ENCODE measurements around the gene GRAMD1B. TPM values are rescaled to one million over a fixed set of nuclear protein-coding genes. Genes with fewer than 3 reads are reported as not detected.

The GRAMD1B gene
- total RNA-seq, 1 experiment from 2014 or later = 1.2 TPM

- ChIA-PET POLR2A (no interaction called here), CTCF (interaction anchor here (0.9 kb wide), 1 partner anchor 62 kb away, joined by 3 read pairs; no protein-coding TSS in a partner anchor)
- Mint-ChIP-seq H3K27me3 (ENCODE audit: insufficient read depth, unreplicated experiment) (peaks cover 35% of the 10 kb centered on the region), H3K27ac (ENCODE audit: unreplicated experiment) (no peak overlapping the region), H3K9me3 (ENCODE audit: unreplicated experiment) (no peaks in the 10 kb centered on the region), H3K36me3 (ENCODE audit: insufficient read depth, unreplicated experiment) (no peaks in the 10 kb centered on the region), H3K4me3 (ENCODE audit: unreplicated experiment) (no peak overlapping the region), H3K4me1 (ENCODE audit: low read depth, unreplicated experiment) (no peaks in the 10 kb centered on the region)
- intact Hi-C loops (cut with micrococcal nuclease; ENCODE audit: unreplicated experiment) = no loop called here
- no peak overlapping the region for H3K4me3 ChIP-seq (ENCODE audit: low read depth, low read length)
- H3K36me3 ChIP-seq (ENCODE audit: control insufficient read depth, insufficient read depth, low read length) = no peaks in the 10 kb centered on the region
- H3K9me3 ChIP-seq = no peaks in the 10 kb centered on the region
- no peak for DNase-seq
- H3K27me3 ChIP-seq (replicated peaks; ENCODE audit: control insufficient read depth, insufficient read depth, low read length) = no peaks in the 10 kb centered on the region
- no peak for TF ChIP-seq CTCF (IDR thresholded peaks at IDR 0.05; ENCODE audit: insufficient read depth in 1 of 2, low read depth in 1 of 2, low read length in 1 of 2, severe bottlenecking in 1 of 2, unreplicated experiment in 1 of 2)
- H3K4me1 ChIP-seq = no peaks in the 10 kb centered on the region
- no TSS peak for BruUV-seq (replicated peaks)
Measured at GRCh38 chr11:123469586-123469985, 39.5 kb downstream of the GRAMD1B start.

GRCh38 chr11:123470842-123471241 lies 40.8 kb downstream of the GRAMD1B start:
- Mint-ChIP-seq H3K4me1 (ENCODE audit: low read depth, unreplicated experiment) (no peaks in the 10 kb centered on the region), H3K27me3 (ENCODE audit: insufficient read depth, unreplicated experiment) (peaks cover 33% of the 10 kb centered on the region), H3K9me3 (ENCODE audit: unreplicated experiment) (no peaks in the 10 kb centered on the region), H3K27ac (ENCODE audit: unreplicated experiment) (no peak overlapping the region), H3K4me3 (ENCODE audit: unreplicated experiment) (no peak overlapping the region), H3K36me3 (ENCODE audit: insufficient read depth, unreplicated experiment) (no peaks in the 10 kb centered on the region)
- intact Hi-C loops (cut with micrococcal nuclease; ENCODE audit: unreplicated experiment) = loop anchor here (10.0 kb wide), 1 partner anchor 606 kb away; no protein-coding TSS in a partner anchor
- ChIA-PET POLR2A (no interaction called here), CTCF (interaction anchor here (0.7 kb wide), 1 partner anchor 13 kb away, joined by 4 read pairs; no protein-coding TSS in a partner anchor)
- no peaks in the 10 kb centered on the region for H3K4me1 ChIP-seq
- TF ChIP-seq CTCF (IDR thresholded peaks at IDR 0.05; ENCODE audit: insufficient read depth in 1 of 2, low read depth in 1 of 2, low read length in 1 of 2, severe bottlenecking in 1 of 2, unreplicated experiment in 1 of 2) = no peak
- peaks cover 3% of the 10 kb centered on the region; the same call in 1 of the 2 replicates for H3K27me3 ChIP-seq (replicated peaks; ENCODE audit: control insufficient read depth, insufficient read depth, low read length)
- no peaks in the 10 kb centered on the region for H3K9me3 ChIP-seq
- no peak for DNase-seq
- H3K4me3 ChIP-seq (ENCODE audit: low read depth, low read length) = no peak overlapping the region
- no TSS peak for BruUV-seq (replicated peaks)
- no peaks in the 10 kb centered on the region for H3K36me3 ChIP-seq (ENCODE audit: control insufficient read depth, insufficient read depth, low read length)

DNA sequence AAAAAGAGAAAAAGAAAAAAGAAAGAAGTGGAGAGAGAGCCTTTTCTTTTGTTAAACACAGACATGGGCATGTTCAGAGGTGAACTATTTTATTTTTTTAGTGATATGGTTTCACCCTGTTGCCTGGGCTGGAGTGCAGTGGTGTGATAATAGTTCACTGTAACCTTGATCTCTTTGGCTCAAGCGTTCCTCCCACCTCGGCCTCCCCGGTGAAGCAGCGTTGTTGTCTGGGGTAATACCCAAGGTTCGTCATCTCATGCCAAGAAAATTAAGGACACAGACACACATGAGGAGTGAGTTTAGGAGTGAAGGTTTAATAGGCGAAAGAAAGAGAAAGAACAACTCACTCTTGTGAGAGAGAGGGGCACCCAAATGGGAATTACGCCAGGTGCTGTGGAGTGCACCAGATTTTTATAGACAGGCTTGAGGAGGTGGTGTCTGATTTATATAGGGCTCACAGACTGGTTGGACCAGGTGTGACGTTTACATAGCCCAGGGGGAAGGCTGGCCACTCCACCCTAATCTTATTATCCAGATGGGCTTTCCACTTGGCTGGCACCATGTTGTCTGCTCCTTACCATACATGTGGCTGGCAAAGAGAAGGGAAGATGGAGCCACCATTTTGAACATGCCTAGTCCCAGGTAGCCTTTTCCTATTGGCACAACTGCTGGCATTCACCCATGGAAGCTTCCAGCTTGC lies 42.3 kb downstream of the GRAMD1B start:
- TF ChIP-seq CTCF (IDR thresholded peaks at IDR 0.05; ENCODE audit: insufficient read depth in 1 of 2, low read depth in 1 of 2, low read length in 1 of 2, severe bottlenecking in 1 of 2, unreplicated experiment in 1 of 2) = no peak
- intact Hi-C loops (cut with micrococcal nuclease; ENCODE audit: unreplicated experiment) = loop anchor here (10.0 kb wide), 1 partner anchor 608 kb away; no protein-coding TSS in a partner anchor
- BruUV-seq (replicated peaks) = no TSS peak
- no peaks in the 10 kb centered on the region for H3K4me1 ChIP-seq
- no peak for DNase-seq
- Mint-ChIP-seq H3K4me3 (ENCODE audit: unreplicated experiment) (no peak overlapping the region), H3K36me3 (ENCODE audit: insufficient read depth, unreplicated experiment) (no peaks in the 10 kb centered on the region), H3K4me1 (ENCODE audit: low read depth, unreplicated experiment) (no peaks in the 10 kb centered on the region), H3K27me3 (ENCODE audit: insufficient read depth, unreplicated experiment) (peaks cover 28% of the 10 kb centered on the region), H3K9me3 (ENCODE audit: unreplicated experiment) (no peaks in the 10 kb centered on the region), H3K27ac (ENCODE audit: unreplicated experiment) (no peak overlapping the region)
- peaks cover 3% of the 10 kb centered on the region; the same call in 1 of the 2 replicates for H3K27me3 ChIP-seq (replicated peaks; ENCODE audit: control insufficient read depth, insufficient read depth, low read length)
- H3K9me3 ChIP-seq = no peaks in the 10 kb centered on the region
- H3K4me3 ChIP-seq (ENCODE audit: low read depth, low read length) = no peak overlapping the region
- no peaks in the 10 kb centered on the region for H3K36me3 ChIP-seq (ENCODE audit: control insufficient read depth, insufficient read depth, low read length)
- ChIA-PET CTCF (interaction anchor here (1.0 kb wide), 1 partner anchor 65 kb away, joined by 3 read pairs; no protein-coding TSS in a partner anchor), POLR2A (no interaction called here)

Data from Caco-2 (cell line).